Mammary epithelial cell (primary cell): Measurements from ENCODE around the gene ZMYM4.

ENCODE experiments used
- EZH2 ChIP-seq: IDR thresholded peaks from 2 replicates; pipeline ENCODE4 v1.6.1; 2012; ENCODE audit warnings: low read length, inconsistent platforms, borderline replicate concordance
- TF ChIP-seq, protein P1 (sequence below), 2 donors: IDR thresholded peaks in 1 of 2; conservative IDR thresholded peaks in 1 of 2; 2 replicates each; pipeline ENCODE4 v1.5.1; 2011 to 2012; ENCODE audit warnings: inconsistent platforms in 2 of 2, low read length in 2 of 2, mild to moderate bottlenecking in 2 of 2, control low read depth in 1 of 2, low read depth in 1 of 2; ENCODE audit not compliant: insufficient read depth in 1 of 2; ENCODE audit errors: extremely low read depth in 1 of 2

DNA sequence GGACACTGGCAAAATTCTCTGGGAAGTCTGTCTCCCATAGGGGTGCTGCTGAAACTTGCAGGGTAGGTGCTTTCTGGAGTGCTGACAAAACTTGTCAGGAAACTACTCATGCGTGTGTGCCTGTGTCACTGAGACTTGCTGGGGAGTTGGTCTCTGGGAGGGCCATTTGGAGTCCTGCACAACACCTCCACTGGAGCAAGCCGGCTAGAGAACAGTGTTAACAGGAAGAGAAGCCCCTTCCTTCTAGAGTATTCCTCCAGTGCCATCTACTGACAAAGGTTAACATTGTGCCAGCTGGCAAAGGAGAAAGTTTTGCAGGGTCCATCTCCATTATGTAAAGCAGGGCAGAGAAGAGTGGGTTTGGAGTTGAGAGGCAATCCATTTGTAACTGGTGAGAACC, 30.0 kb downstream of the ZMYM4 start:
- TF ChIP-seq, protein P1, sequence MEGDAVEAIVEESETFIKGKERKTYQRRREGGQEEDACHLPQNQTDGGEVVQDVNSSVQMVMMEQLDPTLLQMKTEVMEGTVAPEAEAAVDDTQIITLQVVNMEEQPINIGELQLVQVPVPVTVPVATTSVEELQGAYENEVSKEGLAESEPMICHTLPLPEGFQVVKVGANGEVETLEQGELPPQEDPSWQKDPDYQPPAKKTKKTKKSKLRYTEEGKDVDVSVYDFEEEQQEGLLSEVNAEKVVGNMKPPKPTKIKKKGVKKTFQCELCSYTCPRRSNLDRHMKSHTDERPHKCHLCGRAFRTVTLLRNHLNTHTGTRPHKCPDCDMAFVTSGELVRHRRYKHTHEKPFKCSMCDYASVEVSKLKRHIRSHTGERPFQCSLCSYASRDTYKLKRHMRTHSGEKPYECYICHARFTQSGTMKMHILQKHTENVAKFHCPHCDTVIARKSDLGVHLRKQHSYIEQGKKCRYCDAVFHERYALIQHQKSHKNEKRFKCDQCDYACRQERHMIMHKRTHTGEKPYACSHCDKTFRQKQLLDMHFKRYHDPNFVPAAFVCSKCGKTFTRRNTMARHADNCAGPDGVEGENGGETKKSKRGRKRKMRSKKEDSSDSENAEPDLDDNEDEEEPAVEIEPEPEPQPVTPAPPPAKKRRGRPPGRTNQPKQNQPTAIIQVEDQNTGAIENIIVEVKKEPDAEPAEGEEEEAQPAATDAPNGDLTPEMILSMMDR (conservative IDR thresholded peaks at IDR 0.05 in 1 of 2, IDR thresholded peaks at IDR 0.05 in 1 of 2; ENCODE audit: extremely low read depth in 1 of 2, insufficient read depth in 1 of 2, low read depth in 1 of 2, low read length in 2 of 2) = peak; percentile 38 to 57
- no peak for TF ChIP-seq EZH2
